ENCODE results near the gene SP8.

- TF ChIP-seq CTCF (IDR thresholded peaks at IDR 0.05; ENCODE audit: low read depth, low read length) (no peak), POLR2A (IDR thresholded peaks at IDR 0.05; ENCODE audit: extremely low read depth, insufficient read length) (no peak)
Observed at GRCh38 chr7:20834656-20835055, 48.0 kb upstream of the SP8 start.

All from NB4 (cell line).